ENCODE data around the gene RSAD2.

RSAD2 gene

DNA sequence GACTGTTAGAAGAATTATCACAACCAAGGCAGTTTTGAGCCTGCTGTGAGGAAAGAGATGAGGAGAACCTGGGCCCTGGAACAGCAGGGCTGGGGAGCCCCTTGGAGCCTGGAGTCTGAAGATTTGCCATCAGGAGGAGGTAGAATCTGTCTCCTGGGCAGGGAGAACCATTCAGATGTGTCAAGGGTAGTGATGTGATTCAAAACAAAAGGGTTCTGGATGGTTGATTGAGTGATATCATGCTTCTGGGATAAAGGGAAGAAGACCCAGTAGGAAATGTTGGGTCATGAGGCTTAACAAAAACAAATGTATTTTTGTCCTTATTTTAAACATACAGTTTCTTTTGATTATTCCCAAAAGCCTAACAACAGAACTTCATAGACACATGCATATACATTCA is 68.2 kb downstream of the RSAD2 start:
- DNase-seq (ENCODE audit: low read depth) = no peak

DNA sequence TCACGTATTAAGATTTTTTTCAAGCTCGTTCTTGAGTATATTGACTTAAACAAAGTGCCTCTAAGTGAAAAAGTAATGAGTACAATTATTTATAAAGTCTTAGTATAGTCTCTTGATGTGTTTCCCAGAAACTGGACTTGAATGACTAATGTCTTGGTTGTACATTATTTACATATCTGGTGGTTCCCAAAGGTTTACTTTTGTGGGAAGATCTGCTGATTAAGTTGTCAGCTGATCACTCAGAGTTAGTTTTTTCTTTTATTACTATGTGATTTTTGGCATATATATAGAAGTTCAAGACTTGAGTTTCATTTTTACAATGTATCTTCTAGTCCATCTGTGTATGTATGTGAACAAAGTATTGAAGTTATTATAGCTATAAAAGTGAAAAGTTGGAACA is 69.1 kb downstream of the RSAD2 start:
- no peak for DNase-seq (ENCODE audit: low read depth)
